Right atrium auricular region (tissue), 2 donors: Measurements from ENCODE around the gene ROM1. TPM values are rescaled to one million over a fixed set of nuclear protein-coding genes. Genes with fewer than 3 reads are reported as not detected.
A peak's percentile ranks its signal among the peaks of the same experiment; 100 is the strongest.
"Not testable (repeated sequence)": the region's sequence is repeated elsewhere in the genome, so short reads cannot be mapped to it uniquely, and the experiment has no call there.

Source experiments
- DNase-seq: peaks from one replicate; pipeline ENCODE4 v3.0.0-alpha.2; 2019; ENCODE audit warnings: low spot score
- H3K27ac ChIP-seq, 2 donors: fragments of 200-600 bp; sonication (generic); 1 replicate in 1 of 2; 2 replicates in 1 of 2; pipeline ENCODE4 v1.5.1; 2016 to 2019
- H3K27me3 ChIP-seq, 2 donors: fragments of 200-600 bp; sonication (generic); one replicate each; pipeline versions ENCODE4 v1.5.1 to v1.6.0; 2017 to 2019
- H3K36me3 ChIP-seq: fragments of 200-600 bp; sonication (generic); one replicate; pipeline ENCODE4 v1.5.1; 2016
- H3K4me1 ChIP-seq, 2 donors: fragments of 200-600 bp; sonication (generic); one replicate each; pipeline versions ENCODE4 v1.5.1 to v1.6.0; 2017 to 2019
- H3K4me3 ChIP-seq, 2 donors: fragments of 200-600 bp; sonication (generic); 1 replicate in 1 of 2; 2 replicates in 1 of 2; pipeline ENCODE4 v1.5.1; 2017 to 2019; ENCODE audit warnings: mild to moderate bottlenecking in 1 of 2, moderate library complexity in 1 of 2
- H3K9me3 ChIP-seq, 2 donors: fragments of 200-600 bp; sonication (generic); one replicate each; pipeline ENCODE4 v1.5.1; 2019
- total RNA-seq, 2 donors: library from RNA; depleted of rRNA; stranded (reverse); fragments of >200 nt; gene quantifications; one replicate each; pipeline ENCODE4 v1.1.0, GENCODE V29; 2016
- TF ChIP-seq, protein P1 (sequence below), 2 donors: fragments of 200-600 bp; sonication (generic); IDR thresholded peaks; one replicate each; pipeline ENCODE4 v1.5.1; 2019; ENCODE audit warnings: antibody characterized with exemption in 2 of 2

Gene ROM1, protein sequence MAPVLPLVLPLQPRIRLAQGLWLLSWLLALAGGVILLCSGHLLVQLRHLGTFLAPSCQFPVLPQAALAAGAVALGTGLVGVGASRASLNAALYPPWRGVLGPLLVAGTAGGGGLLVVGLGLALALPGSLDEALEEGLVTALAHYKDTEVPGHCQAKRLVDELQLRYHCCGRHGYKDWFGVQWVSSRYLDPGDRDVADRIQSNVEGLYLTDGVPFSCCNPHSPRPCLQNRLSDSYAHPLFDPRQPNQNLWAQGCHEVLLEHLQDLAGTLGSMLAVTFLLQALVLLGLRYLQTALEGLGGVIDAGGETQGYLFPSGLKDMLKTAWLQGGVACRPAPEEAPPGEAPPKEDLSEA
- 1 to 10 TPM; 3.2 to 5.3 TPM for total RNA-seq

- Histone ChIP-seq H3K27me3 (no peaks in the 10 kb centered on the region), H3K9me3 (no peaks in the 10 kb centered on the region), H3K27ac (peak within 1 kb of the TSS; percentile 92 to 97), H3K36me3 (peaks cover 16% of the 10 kb centered on the region), H3K4me1 (peaks cover 0 to 28% of the 10 kb centered on the region in 2 donors), H3K4me3 (peak within 1 kb of the TSS; percentile 78 to 88)
- peak; percentile 95 for DNase-seq
- TF ChIP-seq, protein P1, sequence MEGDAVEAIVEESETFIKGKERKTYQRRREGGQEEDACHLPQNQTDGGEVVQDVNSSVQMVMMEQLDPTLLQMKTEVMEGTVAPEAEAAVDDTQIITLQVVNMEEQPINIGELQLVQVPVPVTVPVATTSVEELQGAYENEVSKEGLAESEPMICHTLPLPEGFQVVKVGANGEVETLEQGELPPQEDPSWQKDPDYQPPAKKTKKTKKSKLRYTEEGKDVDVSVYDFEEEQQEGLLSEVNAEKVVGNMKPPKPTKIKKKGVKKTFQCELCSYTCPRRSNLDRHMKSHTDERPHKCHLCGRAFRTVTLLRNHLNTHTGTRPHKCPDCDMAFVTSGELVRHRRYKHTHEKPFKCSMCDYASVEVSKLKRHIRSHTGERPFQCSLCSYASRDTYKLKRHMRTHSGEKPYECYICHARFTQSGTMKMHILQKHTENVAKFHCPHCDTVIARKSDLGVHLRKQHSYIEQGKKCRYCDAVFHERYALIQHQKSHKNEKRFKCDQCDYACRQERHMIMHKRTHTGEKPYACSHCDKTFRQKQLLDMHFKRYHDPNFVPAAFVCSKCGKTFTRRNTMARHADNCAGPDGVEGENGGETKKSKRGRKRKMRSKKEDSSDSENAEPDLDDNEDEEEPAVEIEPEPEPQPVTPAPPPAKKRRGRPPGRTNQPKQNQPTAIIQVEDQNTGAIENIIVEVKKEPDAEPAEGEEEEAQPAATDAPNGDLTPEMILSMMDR (IDR thresholded peaks at IDR 0.05), result peak; percentile 98 to 100
These were observed at the start of gene ROM1, which contains the start of gene EML3 for GRCh38 chr11:62612366-62613290. Gene ROM1, plus strand, starts transcription at chr11:62613257. Its CDS starts 25 bp downstream, at chr11:62613282. Gene EML3, minus strand, starts transcription at chr11:62612775. Its CDS starts 318 bp downstream, at chr11:62612457.

DNA sequence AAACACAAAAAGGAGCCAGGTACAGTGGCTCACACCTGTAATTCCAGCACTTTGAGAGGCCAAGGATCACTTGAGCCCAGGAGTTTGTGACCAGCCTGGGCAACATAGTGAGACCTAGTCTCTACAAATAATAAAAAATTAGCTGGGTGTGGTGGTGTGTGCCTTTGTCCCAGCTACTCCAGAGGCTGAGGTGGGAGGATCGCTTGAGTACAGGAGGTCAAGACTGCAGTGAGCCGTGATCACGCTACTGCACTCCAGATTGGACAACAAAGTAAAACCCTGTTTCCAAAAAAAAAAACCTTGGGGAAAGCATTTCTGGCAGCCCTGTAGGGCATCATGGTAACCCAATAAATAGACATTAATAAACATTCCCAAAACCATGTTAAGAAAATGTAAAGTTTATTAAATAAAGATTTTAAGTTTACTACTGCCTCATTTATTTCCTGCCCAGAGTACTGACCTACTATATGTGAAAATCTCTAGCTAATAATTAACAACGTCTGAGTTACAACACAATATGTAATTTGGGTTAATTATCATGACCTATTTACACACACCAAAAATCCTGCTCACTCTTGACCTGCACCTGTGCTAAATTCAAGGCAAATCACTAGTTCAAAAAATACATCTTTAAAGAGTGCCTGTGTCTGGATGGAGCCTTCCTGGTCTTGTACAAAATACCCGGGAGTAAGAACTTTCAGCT is 47.8 kb upstream of the ROM1 start:
- H3K27ac ChIP-seq, result no peak overlapping the region
- H3K4me3 ChIP-seq, result no peak overlapping the region
- TF ChIP-seq, protein P1 (IDR thresholded peaks at IDR 0.05), result no peak
- DNase-seq, result no peak
- peaks cover 0 to 19% of the 10 kb centered on the region in 2 donors for H3K4me1 ChIP-seq
- H3K9me3 ChIP-seq, result no peaks in the 10 kb centered on the region
- peaks cover 76% of the 10 kb centered on the region for H3K36me3 ChIP-seq
- H3K27me3 ChIP-seq, result no peaks in the 10 kb centered on the region

DNA sequence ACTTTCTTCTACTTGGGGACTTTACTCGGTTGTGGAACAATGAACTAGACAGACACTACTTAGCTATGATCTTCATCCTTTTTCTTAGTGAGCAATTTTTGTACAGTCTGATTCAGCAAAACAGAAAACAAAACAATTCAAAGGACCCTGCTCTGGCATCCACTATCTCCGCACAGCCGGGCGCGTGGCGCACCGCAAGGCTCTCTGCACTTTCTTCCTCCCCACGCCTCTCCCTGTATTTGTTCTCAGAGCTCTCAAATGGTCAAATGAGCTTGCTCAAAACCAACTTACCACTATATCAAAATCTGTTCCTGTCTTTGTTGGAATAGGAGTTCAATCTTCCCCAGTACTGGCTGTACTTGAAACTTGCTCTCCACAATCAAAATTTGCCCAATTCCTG is 46.8 kb upstream of the ROM1 start:
- H3K27ac ChIP-seq, result no peak overlapping the region
- no peaks in the 10 kb centered on the region for H3K27me3 ChIP-seq
- H3K36me3 ChIP-seq, result peaks cover 84% of the 10 kb centered on the region
- TF ChIP-seq, protein P1 (IDR thresholded peaks at IDR 0.05), result no peak
- peaks cover 0 to 9% of the 10 kb centered on the region in 2 donors for H3K4me1 ChIP-seq
- H3K9me3 ChIP-seq, result no peaks in the 10 kb centered on the region
- DNase-seq, result no peak
- no peak overlapping the region for H3K4me3 ChIP-seq

DNA sequence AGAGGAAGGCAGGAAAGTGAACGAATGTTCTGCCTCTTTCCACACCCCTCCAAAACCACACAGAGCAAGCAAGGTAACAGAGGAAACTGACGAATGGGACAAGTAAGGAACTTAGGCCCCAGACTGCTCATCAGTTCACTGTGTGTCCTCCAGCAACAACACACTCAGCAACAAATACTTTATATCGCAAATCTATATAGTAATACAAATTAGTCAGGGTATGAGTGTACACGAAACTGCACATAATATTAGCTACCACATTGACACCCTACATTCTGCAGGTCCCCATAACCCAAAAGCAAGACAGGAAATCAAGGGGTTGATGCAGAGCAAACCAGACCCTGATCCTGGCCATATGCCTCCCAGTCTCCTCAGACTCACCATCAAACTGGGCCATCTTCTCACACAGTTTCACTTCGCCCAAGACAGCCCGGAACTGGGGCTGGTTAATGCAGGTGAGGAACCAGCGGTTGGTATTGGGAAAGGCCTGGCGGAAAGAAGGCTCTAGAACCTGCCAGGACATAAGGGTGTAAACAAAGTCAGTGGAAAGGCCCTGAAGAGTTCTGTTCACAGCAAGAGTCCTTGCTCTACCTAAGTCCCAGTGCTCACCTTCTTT is 45.9 kb upstream of the ROM1 start:
- TF ChIP-seq, protein P1 (IDR thresholded peaks at IDR 0.05), result no peak
- H3K36me3 ChIP-seq, result peaks cover 88% of the 10 kb centered on the region
- no peaks in the 10 kb centered on the region for H3K9me3 ChIP-seq
- H3K27ac ChIP-seq, result no peak overlapping the region
- no peak for DNase-seq
- H3K27me3 ChIP-seq, result no peaks in the 10 kb centered on the region
- no peak overlapping the region for H3K4me3 ChIP-seq
- H3K4me1 ChIP-seq, result peaks cover 0 to 9% of the 10 kb centered on the region in 2 donors

DNA sequence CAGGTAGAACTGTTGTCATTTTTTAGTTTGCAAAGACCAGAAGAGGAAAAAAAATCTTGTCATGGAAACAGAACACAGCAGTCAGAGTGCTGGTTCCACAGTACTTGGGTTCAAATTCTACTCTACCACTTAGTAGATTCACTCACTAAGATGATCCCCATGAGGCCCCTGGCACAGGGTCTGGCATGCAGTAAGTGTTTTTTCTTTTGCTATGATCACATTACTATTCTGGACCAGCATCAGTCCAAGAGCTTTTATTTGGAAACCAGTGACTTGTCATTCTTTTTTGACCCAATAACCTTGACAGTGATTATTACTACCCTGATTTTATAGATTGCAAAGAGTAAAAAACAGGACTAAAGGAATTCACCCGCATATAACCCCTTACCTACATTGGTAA is 43.4 kb upstream of the ROM1 start:
- TF ChIP-seq, protein P1 (IDR thresholded peaks at IDR 0.05), result no peak
- Histone ChIP-seq H3K36me3 (peaks cover 75% of the 10 kb centered on the region), H3K27ac (no peak overlapping the region), H3K9me3 (no peaks in the 10 kb centered on the region), H3K4me3 (no peak overlapping the region), H3K4me1 (peaks cover 0 to 20% of the 10 kb centered on the region in 2 donors), H3K27me3 (no peaks in the 10 kb centered on the region)
- no peak for DNase-seq

DNA sequence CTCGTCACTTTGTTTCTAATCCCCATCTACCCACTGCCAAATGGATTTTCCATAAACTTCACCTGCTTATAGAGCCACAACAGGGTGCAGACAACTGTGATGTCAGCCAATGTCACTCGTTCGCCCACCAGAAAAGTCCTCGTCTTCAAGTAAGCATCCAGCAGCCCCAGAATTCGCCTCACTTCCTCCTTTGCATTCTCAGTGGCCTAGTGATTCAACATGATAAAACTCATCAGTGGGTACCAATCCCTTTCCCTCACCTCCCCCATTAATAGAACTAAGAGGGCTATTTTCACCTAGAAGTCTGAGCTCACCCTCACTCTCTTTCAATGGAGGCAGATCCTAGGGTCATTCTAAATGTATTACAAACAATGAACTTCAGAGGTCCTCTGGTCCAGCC is 42.2 kb upstream of the ROM1 start:
- not testable (repeated sequence) for H3K9me3 ChIP-seq, H3K27ac ChIP-seq, H3K4me3 ChIP-seq, DNase-seq, H3K27me3 ChIP-seq
- Histone ChIP-seq H3K4me1 (peaks cover 0 to 33% of the 10 kb centered on the region in 2 donors), H3K36me3 (peaks cover 69% of the 10 kb centered on the region)

DNA sequence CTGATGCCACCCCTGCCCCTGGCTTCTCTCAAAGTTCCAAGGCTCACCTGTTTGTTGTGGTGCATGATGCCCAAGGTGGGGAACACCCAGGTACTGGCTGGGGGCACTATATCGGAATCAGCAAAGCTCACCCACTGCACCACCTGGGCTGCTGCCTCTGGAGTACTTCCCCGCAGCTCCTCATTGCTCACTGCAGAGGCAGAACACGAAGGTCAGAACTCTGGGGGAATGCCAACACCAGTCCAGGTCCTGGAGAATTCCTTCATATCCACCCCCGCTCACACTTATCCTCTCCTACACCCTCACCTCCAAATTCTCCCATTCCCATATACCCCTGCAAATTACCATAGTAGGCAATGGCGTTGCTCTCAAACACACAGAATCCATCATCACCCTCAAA is 41.6 kb upstream of the ROM1 start:
- H3K27ac ChIP-seq, H3K27me3 ChIP-seq, H3K9me3 ChIP-seq, H3K4me3 ChIP-seq, DNase-seq: not testable (repeated sequence)
- peaks cover 0 to 39% of the 10 kb centered on the region in 2 donors for H3K4me1 ChIP-seq
- peaks cover 69% of the 10 kb centered on the region for H3K36me3 ChIP-seq
